Trophoblast cell (in vitro differentiated cells and primary cell): ENCODE measurements around the gene NTN5.

Experiments used
- DNase-seq, 2 donors: peaks; one replicate each; pipeline ENCODE4 v3.0.0-alpha.2; 2016
- H2AFZ ChIP-seq: 2 replicates; pipeline ENCODE4 v1.6.1; 2013; ENCODE audit warnings: low read length, moderate library complexity, mild to moderate bottlenecking; ENCODE audit not compliant: insufficient read depth, poor library complexity
- H2AK5ac ChIP-seq: 2 replicates; pipeline ENCODE4 v1.6.1; 2013; ENCODE audit warnings: mild to moderate bottlenecking, low read length
- H2BK120ac ChIP-seq: 2 replicates; pipeline ENCODE4 v1.6.1; 2013; ENCODE audit warnings: low read length, mild to moderate bottlenecking, moderate library complexity; ENCODE audit not compliant: insufficient read depth, poor library complexity
- H2BK12ac ChIP-seq: 2 replicates; pipeline ENCODE4 v1.6.1; 2013; ENCODE audit warnings: mild to moderate bottlenecking, low read length, moderate library complexity
- H2BK5ac ChIP-seq: 2 replicates; pipeline ENCODE4 v1.6.1; 2013; ENCODE audit warnings: low read length, low read depth, moderate library complexity, mild to moderate bottlenecking; ENCODE audit not compliant: poor library complexity
- H3K14ac ChIP-seq: 2 replicates; pipeline ENCODE4 v1.6.1; 2013; ENCODE audit warnings: mild to moderate bottlenecking, low read length
- H3K18ac ChIP-seq: 2 replicates; pipeline ENCODE4 v1.6.1; 2013; ENCODE audit warnings: mild to moderate bottlenecking, low read length
- H3K23ac ChIP-seq: 2 replicates; pipeline ENCODE4 v1.6.1; 2013; ENCODE audit warnings: low read length
- H3K27ac ChIP-seq: 2 replicates; pipeline ENCODE4 v1.5.1; 2013; ENCODE audit warnings: low read depth, mild to moderate bottlenecking, inconsistent platforms, low read length, moderate library complexity
- H3K27me3 ChIP-seq: 2 replicates; pipeline ENCODE4 v1.6.1; 2013; ENCODE audit warnings: inconsistent platforms, mild to moderate bottlenecking, low read length, moderate library complexity; ENCODE audit not compliant: insufficient read depth
- H3K36me3 ChIP-seq, 2 experiments: 1 replicate in 1 of 2; 2 replicates in 1 of 2; pipeline ENCODE4 v1.6.1; 2013; ENCODE audit warnings: low read length in 2 of 2, mild to moderate bottlenecking in 2 of 2, moderate library complexity in 1 of 2; ENCODE audit not compliant: insufficient read depth in 2 of 2, control insufficient read depth in 1 of 2
- H3K4ac ChIP-seq: 2 replicates; pipeline ENCODE4 v1.6.1; 2013; ENCODE audit warnings: low read depth, mild to moderate bottlenecking, low read length, moderate library complexity
- H3K4me1 ChIP-seq, 2 experiments: 1 replicate in 1 of 2; 2 replicates in 1 of 2; pipeline ENCODE4 v1.6.1; 2013; ENCODE audit warnings: low read length in 2 of 2, mild to moderate bottlenecking in 2 of 2, moderate library complexity in 1 of 2; ENCODE audit not compliant: insufficient read depth in 2 of 2, control insufficient read depth in 1 of 2
- H3K4me2 ChIP-seq: 2 replicates; pipeline ENCODE4 v1.6.1; 2013; ENCODE audit warnings: inconsistent platforms, mild to moderate bottlenecking, low read length, moderate library complexity
- H3K4me3 ChIP-seq: 2 replicates; pipeline ENCODE4 v1.5.1; 2013; ENCODE audit warnings: mild to moderate bottlenecking, low read depth, low read length, inconsistent platforms
- H3K79me1 ChIP-seq: one replicate; pipeline ENCODE4 v1.6.1; 2013; ENCODE audit warnings: low read length
- H3K79me2 ChIP-seq: 2 replicates; pipeline ENCODE4 v1.6.1; 2013; ENCODE audit warnings: low read length, mild to moderate bottlenecking; ENCODE audit not compliant: control insufficient read depth, insufficient read depth, poor library complexity
- H3K9ac ChIP-seq: 2 replicates; pipeline ENCODE4 v1.6.1; 2013; ENCODE audit warnings: mild to moderate bottlenecking, low read length
- H3K9me3 ChIP-seq: 2 replicates; pipeline ENCODE4 v1.6.1; 2013; ENCODE audit warnings: low read depth, mild to moderate bottlenecking, control low read depth, inconsistent platforms, low read length; ENCODE audit not compliant: insufficient read depth
- H4K12ac ChIP-seq: 2 replicates; pipeline ENCODE4 v1.6.1; 2013; ENCODE audit warnings: low read depth, mild to moderate bottlenecking, low read length, moderate library complexity
- H4K8ac ChIP-seq: 2 replicates; pipeline ENCODE4 v1.6.1; 2013; ENCODE audit warnings: low read depth, mild to moderate bottlenecking, low read length, moderate library complexity
- H4K91ac ChIP-seq: one replicate; pipeline ENCODE4 v1.6.1; 2013; ENCODE audit warnings: low read depth, mild to moderate bottlenecking, low read length, moderate library complexity
- WGBS: extraction: QIAGEN DNeasy Blood & Tissue Kit; methylation state at CpG from one replicate; pipeline ENCODE4 v1.1.7; 2013; ENCODE audit warnings: missing lambda C conversion rate; ENCODE audit not compliant: insufficient read length, insufficient coverage; ENCODE audit errors: extremely low coverage; 5-methylcytosine and 5-hydroxymethylcytosine counted together

The NTN5 gene

GRCh38 chr19:48671446-48671995, 1.3 kb downstream of the NTN5 start:
- H3K18ac ChIP-seq = no peak overlapping the region
- H3K79me2 ChIP-seq = no peaks in the 10 kb centered on the region
- no peak overlapping the region for H3K23ac ChIP-seq
- DNase-seq = no peak
- H3K4me3 ChIP-seq = no peak overlapping the region
- H3K27ac ChIP-seq = no peak overlapping the region
- H3K4me1 ChIP-seq = no peaks in the 10 kb centered on the region
- no peak overlapping the region for H2BK120ac ChIP-seq
- no peak overlapping the region for H3K9ac ChIP-seq
- WGBS = no CpG with 5 or more reads among the region's 10 CpGs
- H4K91ac ChIP-seq = no peak overlapping the region
- no peaks in the 10 kb centered on the region for H3K27me3 ChIP-seq
- H3K36me3 ChIP-seq = no peaks in the 10 kb centered on the region
- no peak overlapping the region for H3K4ac ChIP-seq
- no peak overlapping the region for H3K4me2 ChIP-seq
- no peak overlapping the region for H2AK5ac ChIP-seq
- H4K12ac ChIP-seq = no peak overlapping the region
- H2BK12ac ChIP-seq = no peak overlapping the region
- H4K8ac ChIP-seq = no peak overlapping the region
- no peak overlapping the region for H2AFZ ChIP-seq
- H3K9me3 ChIP-seq = peaks cover 11% of the 10 kb centered on the region
- H3K79me1 ChIP-seq = no peaks in the 10 kb centered on the region
- no peak overlapping the region for H2BK5ac ChIP-seq
- no peak overlapping the region for H3K14ac ChIP-seq

DNA sequence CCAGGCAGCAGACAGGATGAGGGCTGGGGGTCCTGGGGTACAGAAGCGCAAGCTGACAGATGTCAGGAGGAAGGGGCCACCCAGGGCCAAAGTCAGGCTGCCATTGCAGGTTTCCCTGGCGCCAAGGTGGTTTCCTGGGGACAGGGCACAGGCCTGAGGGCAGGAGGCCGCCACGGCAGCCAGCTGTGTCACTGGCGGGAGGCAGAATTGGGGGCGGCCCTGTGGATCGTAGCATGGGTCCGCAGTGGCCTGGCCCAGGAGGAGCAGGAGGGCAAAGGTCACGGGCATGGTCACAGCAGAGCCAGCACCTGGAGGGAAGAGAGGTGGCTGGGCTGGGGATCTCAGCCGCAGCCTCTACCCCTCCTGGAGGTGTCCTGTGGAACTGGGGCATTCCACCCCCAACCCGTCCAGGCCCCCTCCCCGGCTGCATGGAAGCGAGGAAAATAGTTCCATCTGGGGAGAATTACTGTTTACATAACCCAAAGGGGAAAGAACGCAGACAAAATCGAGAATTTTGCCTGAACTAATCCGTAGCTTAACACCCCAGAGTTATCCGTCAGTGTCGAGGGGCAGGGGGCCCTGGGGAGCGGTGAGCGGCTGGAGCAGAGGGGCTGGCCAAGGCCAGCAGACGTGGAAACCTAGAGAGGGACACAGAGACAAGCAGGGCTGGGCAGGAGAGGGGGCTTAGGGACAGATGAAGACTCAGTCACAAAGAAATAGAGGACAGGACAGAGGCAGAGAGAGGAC, 1.9 kb downstream of the NTN5 start:
- Histone ChIP-seq H3K27ac (no peak overlapping the region), H3K14ac (no peak overlapping the region), H2BK12ac (no peak overlapping the region), H3K9ac (no peak overlapping the region), H2AK5ac (no peak overlapping the region), H2BK120ac (no peak overlapping the region), H2BK5ac (no peak overlapping the region), H3K27me3 (no peaks in the 10 kb centered on the region), H3K4ac (no peak overlapping the region), H3K79me1 (no peaks in the 10 kb centered on the region), H3K36me3 (no peaks in the 10 kb centered on the region), H3K4me1 (no peaks in the 10 kb centered on the region), H4K8ac (no peak overlapping the region), H3K18ac (no peak overlapping the region), H2AFZ (no peak overlapping the region), H3K9me3 (peaks cover 11% of the 10 kb centered on the region), H3K4me2 (no peak overlapping the region), H3K4me3 (no peak overlapping the region), H4K91ac (no peak overlapping the region), H4K12ac (no peak overlapping the region), H3K79me2 (no peaks in the 10 kb centered on the region), H3K23ac (no peak overlapping the region)
- no peak for DNase-seq
- no CpG with 5 or more reads among the region's 21 CpGs for WGBS

DNA sequence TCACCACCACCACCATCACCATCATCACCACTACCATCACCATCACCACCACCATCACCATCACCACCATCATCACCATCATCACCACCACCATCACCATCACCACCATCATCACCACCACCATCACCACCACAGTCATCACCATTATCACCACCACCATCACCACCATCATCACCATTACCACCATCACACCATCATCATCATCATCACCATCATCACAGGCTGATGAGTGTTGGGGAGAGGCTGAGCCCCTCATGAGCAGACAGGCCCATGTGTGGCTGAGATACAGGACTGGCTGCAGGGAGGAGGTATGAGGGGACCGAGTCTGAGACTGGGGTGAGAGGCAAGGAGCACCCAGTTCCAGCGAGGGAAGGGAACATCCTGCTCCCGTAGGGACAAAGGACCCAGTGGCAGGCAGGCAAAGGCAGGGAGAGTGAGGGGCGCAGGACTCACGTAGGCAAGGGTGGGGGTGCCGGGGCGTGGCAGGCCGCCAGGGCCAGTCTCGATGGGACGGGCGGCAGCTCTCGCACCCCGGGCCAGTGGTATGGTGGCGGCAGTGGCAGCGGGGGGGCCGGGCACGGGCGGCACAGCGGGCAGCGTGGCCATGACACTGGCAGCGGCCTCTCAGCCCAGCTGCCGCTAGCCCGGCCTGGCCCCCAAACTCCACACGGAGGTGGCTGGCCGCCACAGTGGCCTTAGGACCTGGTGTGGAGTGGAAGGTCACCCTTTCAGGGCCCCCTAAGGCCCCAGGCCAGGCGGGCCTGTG, 2.7 kb downstream of the NTN5 start:
- Histone ChIP-seq H3K4ac (no peak overlapping the region), H2BK12ac (no peak overlapping the region)
- WGBS = no CpG with 5 or more reads among the region's 26 CpGs

GRCh38 chr19:48668761-48669160, 4.1 kb downstream of the NTN5 start:
- no CpG with 5 or more reads among the region's 2 CpGs for WGBS
- Histone ChIP-seq H3K18ac (no peak overlapping the region), H4K12ac (no peak overlapping the region), H2BK12ac (no peak overlapping the region), H3K14ac (no peak overlapping the region), H2AFZ (no peak overlapping the region), H4K8ac (no peak overlapping the region), H3K4ac (no peak overlapping the region), H3K9ac (no peak overlapping the region), H2BK5ac (no peak overlapping the region), H3K4me2 (no peak overlapping the region), H3K36me3 (no peaks in the 10 kb centered on the region), H3K23ac (no peak overlapping the region), H3K9me3 (peaks cover 11% of the 10 kb centered on the region), H3K4me1 (no peaks in the 10 kb centered on the region), H3K27ac (no peak overlapping the region), H2AK5ac (no peak overlapping the region), H3K27me3 (no peaks in the 10 kb centered on the region), H4K91ac (no peak overlapping the region), H3K4me3 (peak overlapping the region; percentile 49), H3K79me1 (no peaks in the 10 kb centered on the region), H2BK120ac (no peak overlapping the region), H3K79me2 (no peaks in the 10 kb centered on the region)
- DNase-seq = no peak

More for the DNA sequence above, 2.7 kb downstream of the NTN5 start:
- H3K79me2 ChIP-seq = no peaks in the 10 kb centered on the region
- no peak overlapping the region for H2BK5ac ChIP-seq
- no peak overlapping the region for H4K91ac ChIP-seq
- peak overlapping the region; percentile 2 for H3K9ac ChIP-seq
- H3K27ac ChIP-seq = no peak overlapping the region
- H4K8ac ChIP-seq = no peak overlapping the region
- no peak overlapping the region for H4K12ac ChIP-seq
- peak overlapping the region; percentile 38 for H3K4me3 ChIP-seq
- no peaks in the 10 kb centered on the region for H3K4me1 ChIP-seq
- no peak overlapping the region for H2BK120ac ChIP-seq
- peaks cover 11% of the 10 kb centered on the region for H3K9me3 ChIP-seq
- H3K4me2 ChIP-seq = no peak overlapping the region
- H3K36me3 ChIP-seq = no peaks in the 10 kb centered on the region
- no peak overlapping the region for H2AK5ac ChIP-seq
- no peaks in the 10 kb centered on the region for H3K79me1 ChIP-seq
- no peak overlapping the region for H3K23ac ChIP-seq
- no peak overlapping the region for H2AFZ ChIP-seq
- no peak overlapping the region for H3K18ac ChIP-seq
- no peak for DNase-seq
- H3K27me3 ChIP-seq = no peaks in the 10 kb centered on the region
- no peak overlapping the region for H3K14ac ChIP-seq
